Keratinocyte (primary cell): ENCODE data around the gene TMEM151B.

Experiments used
- EZH2 ChIP-seq: IDR thresholded peaks from one replicate; pipeline ENCODE4 v1.6.1; 2012; ENCODE audit warnings: inconsistent platforms, mild to moderate bottlenecking, low read length, moderate library complexity
- TF ChIP-seq, protein P1 (sequence below), 3 experiments: IDR thresholded peaks in 1 of 3; conservative IDR thresholded peaks in 1 of 3; optimal IDR thresholded peaks in 1 of 3; 2 replicates in 2 of 3; 3 replicates in 1 of 3; pipeline versions ENCODE3 to v1.5.1; 2011; ENCODE audit warnings: low read length in 3 of 3, mild to moderate bottlenecking in 3 of 3, moderate library complexity in 2 of 3, control low read depth in 1 of 3, inconsistent platforms in 1 of 3; ENCODE audit not compliant: insufficient read depth in 2 of 3; ENCODE audit errors: extremely low read depth in 1 of 3

DNA sequence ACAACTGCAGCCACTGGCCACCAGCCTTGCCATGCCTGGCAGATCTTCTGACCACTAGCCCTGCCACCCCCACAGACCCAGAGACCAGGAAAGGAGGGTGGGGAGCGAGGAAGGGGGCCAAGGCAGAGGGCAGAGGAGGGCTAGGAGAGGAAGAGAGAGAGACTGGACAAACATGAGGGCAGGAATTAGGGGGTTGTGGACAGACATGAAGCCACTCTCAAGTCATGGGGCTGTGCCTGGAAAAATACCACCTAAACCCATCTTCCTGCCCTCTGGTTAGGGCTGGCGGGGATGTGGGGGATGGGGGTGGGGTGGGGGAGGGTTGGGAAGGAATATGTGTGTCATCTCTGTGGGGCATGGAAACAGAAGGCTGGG lies 48.3 kb upstream of the TMEM151B start:
- TF ChIP-seq EZH2: no peak
- TF ChIP-seq, protein P1, sequence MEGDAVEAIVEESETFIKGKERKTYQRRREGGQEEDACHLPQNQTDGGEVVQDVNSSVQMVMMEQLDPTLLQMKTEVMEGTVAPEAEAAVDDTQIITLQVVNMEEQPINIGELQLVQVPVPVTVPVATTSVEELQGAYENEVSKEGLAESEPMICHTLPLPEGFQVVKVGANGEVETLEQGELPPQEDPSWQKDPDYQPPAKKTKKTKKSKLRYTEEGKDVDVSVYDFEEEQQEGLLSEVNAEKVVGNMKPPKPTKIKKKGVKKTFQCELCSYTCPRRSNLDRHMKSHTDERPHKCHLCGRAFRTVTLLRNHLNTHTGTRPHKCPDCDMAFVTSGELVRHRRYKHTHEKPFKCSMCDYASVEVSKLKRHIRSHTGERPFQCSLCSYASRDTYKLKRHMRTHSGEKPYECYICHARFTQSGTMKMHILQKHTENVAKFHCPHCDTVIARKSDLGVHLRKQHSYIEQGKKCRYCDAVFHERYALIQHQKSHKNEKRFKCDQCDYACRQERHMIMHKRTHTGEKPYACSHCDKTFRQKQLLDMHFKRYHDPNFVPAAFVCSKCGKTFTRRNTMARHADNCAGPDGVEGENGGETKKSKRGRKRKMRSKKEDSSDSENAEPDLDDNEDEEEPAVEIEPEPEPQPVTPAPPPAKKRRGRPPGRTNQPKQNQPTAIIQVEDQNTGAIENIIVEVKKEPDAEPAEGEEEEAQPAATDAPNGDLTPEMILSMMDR (optimal IDR thresholded peaks at IDR 0.05 in 1 of 3, IDR thresholded peaks at IDR 0.05 in 1 of 3, conservative IDR thresholded peaks at IDR 0.05 in 1 of 3; ENCODE audit: extremely low read depth in 1 of 3, insufficient read depth in 2 of 3, low read length in 3 of 3): no peak
